GM11168 (cell line): ENCODE results near the gene PARD6B.
"Not testable (repeated sequence)": the region's sequence is repeated elsewhere in the genome, so short reads cannot be mapped to it uniquely, and the experiment has no call there.

Experiments used
- in situ Hi-C: fragments of 300-500 bp; cut with MboI; formaldehyde crosslinking; loops from one replicate; pipeline ENCODE4 v1.12.0; 2022; ENCODE audit warnings: low sequenced_read_pairs; ENCODE audit not compliant: unreplicated experiment

Gene PARD6B

DNA sequence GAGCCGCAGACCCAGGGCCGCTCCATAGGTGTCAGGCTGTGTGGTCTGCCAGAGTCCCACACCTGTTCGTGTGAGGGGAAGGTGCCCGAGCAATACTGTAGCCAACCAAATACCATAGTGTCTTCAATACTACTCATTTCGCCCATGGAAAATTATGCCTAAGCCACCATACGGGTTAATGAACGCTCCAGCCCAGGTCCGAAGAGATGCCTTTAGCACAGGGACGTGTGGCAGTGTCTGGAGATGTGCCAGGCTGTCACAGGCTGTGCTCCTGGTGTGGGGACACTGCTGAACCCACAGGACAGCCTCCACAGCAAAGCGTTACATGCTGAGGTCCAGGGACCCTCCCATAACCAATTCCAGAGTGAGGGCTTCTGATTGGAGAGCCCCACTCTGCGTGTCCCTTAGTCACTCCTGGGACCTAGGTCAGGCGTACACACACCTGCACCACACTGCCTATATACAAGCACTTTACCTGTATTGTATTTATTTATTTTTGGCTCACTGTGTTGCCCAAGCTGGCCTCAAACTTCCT is 38.2 kb downstream of the PARD6B start:
- in situ Hi-C loops, result not testable (repeated sequence)

DNA sequence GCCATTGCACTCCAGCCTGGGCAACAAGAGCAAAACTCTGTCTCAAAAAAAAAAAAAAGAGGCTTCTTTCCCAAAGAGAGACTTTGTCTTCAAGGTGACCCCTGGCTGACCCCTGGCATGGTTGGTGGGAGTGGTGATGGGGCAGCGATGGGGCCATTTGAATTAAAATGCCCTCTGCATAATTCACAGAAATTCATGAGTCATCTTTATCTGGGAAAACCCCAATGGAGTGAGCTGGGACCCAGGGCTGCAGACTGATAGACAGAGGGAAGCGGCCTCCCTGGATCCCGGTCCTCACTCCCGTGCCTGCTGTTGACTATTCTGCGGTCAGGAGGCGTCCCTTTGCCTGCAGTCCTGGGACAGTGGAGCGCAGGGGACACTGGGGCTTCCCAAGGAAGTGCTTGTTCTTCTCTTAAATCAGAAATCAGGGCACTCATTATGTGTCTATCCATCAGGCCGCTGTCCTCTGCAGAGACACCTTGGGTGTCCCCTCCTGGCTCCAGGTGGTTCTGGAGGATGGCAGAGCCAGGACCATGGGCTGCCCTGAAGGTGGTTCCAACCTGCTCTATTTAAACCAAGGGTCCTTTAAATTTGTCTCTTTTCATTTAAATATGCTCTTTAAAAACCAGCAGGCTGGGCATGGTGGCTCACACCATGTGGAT is 40.2 kb downstream of the PARD6B start:
- in situ Hi-C loops, result not testable (repeated sequence)

DNA sequence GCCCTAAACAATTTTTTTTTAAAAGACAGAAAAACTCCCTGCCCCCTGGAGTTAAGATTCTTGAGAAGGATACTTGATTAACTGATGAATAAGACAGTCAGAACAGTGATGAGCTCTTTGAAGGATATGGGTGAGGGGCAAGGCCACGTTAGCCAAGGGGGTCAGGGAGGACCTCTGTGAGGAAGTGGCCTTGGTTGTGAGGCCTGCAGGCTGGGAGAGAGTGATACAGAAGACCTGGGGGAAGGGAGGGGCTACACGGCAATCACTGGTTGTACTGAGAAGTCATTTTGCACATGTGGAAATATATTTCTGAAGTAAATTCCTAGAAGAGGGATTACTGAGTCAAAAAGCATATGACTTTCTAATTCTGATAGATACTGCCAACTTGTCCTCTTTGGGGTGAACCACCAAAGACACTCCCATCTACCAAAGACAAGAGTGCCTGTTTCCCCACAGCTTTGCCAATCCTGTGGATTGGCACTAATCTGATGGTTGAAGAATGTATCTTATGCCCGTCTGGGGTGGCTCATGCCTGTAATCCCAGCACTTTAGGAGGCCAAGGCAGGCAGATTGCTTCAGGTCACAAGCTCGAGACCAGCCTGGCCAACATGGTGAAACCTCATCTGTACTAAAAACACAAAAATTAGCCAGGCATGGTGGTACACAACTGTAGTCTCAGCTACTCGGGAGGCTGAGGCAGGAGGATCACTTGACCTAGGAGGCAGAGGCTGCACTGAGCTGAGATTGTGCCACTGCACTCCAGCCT is 41.2 kb downstream of the PARD6B start:
- in situ Hi-C loops, result no loop called here

- in situ Hi-C loops, result no loop called here
These were observed 43.1 kb downstream of the PARD6B start for GRCh38 chr20:50774515-50774914.

DNA sequence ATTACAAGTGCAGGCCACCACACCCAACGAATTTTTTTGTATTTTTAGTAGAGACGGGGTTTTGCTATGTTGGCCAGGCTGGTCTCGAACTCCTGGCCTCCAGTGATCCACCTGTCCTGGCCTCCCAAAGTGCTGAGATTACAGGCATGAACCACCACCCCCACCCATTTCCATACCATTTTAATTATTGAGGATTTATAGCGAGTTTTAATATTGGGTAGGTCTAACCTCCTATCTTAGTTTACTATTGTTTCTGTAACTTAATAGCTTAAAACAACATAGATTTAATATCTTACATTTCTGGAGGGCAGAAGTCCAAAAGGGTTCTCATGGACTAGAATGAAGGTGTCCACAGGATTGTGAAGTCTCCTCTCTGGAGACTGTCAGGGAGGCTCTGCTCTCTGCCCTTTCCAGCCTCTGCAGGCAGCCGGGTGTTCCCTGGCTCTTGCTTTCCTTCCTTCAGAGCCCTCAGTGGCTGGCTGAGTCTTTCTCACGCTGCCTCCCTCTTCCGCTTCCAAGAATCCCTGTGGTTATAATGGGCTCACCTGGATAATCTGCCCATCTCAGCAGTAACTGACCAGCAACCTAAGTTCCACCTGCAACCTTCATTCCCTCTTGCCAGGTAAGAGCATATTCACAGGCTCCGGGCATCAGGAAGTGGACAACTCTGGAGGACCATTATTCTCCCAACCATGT is 44.9 kb downstream of the PARD6B start:
- in situ Hi-C loops, result loop anchor here (25.0 kb wide), 1 partner anchor 536 kb away; no protein-coding TSS in a partner anchor

GRCh38 chr20:50777373-50777772 is 46.0 kb downstream of the PARD6B start:
- in situ Hi-C loops, result loop anchor here (25.0 kb wide), 1 partner anchor 535 kb away; no protein-coding TSS in a partner anchor

GRCh38 chr20:50778994-50779393 is 47.6 kb downstream of the PARD6B start:
- in situ Hi-C loops, result loop anchor here (25.0 kb wide), 1 partner anchor 533 kb away; no protein-coding TSS in a partner anchor

- in situ Hi-C loops, result loop anchor here (25.0 kb wide), 1 partner anchor 529 kb away; no protein-coding TSS in a partner anchor
These were observed 52.0 kb downstream of the PARD6B start for GRCh38 chr20:50783390-50783789.

- in situ Hi-C loops, result loop anchor here (25.0 kb wide), 1 partner anchor 528 kb away; no protein-coding TSS in a partner anchor
These were observed 52.5 kb downstream of the PARD6B start for GRCh38 chr20:50783903-50784302.

DNA sequence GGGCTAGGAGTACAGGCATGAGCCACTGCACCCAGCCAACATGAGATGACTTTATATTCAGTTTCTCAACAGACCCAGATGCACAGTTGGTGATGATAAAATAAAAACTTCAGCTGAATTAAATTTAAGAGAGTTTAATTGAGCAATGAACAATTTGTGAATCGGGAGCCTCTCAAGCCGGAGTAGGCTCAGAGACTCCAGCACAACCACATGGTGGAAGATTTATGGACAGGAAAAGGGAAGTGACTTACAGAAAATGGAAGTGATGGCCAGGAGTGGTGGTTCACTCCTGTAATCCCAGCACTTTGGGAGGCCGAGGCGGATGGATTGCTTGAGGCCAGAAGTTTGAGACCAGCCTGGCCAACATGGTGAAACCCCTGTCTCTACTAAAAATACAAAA is 53.1 kb downstream of the PARD6B start:
- in situ Hi-C loops, result loop anchor here (25.0 kb wide), 1 partner anchor 528 kb away; no protein-coding TSS in a partner anchor

- in situ Hi-C loops, result loop anchor here (25.0 kb wide), 1 partner anchor 526 kb away; no protein-coding TSS in a partner anchor
These were observed 55.3 kb downstream of the PARD6B start for GRCh38 chr20:50786703-50787102.

DNA sequence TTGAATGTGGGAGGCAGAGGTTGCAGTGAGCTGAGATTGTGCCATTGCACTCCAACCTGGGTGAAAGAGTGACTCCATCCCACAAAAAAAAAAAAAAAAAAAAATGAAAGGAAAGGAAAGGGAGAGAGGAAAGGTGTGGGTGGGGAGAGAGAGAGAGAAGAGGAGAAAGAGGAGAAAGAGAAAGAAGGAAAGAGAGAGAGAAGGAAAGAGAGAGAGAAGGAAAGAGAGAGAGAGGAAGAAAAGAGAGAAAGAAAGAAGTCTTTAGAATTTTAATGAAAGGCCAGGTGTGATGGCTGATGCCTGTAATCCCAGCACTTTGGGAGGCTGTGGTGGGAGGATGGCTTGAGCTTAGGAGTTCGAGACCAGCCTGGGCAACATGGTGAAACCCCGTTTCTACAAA is 55.8 kb downstream of the PARD6B start:
- in situ Hi-C loops, result loop anchor here (25.0 kb wide), 1 partner anchor 525 kb away; no protein-coding TSS in a partner anchor

DNA sequence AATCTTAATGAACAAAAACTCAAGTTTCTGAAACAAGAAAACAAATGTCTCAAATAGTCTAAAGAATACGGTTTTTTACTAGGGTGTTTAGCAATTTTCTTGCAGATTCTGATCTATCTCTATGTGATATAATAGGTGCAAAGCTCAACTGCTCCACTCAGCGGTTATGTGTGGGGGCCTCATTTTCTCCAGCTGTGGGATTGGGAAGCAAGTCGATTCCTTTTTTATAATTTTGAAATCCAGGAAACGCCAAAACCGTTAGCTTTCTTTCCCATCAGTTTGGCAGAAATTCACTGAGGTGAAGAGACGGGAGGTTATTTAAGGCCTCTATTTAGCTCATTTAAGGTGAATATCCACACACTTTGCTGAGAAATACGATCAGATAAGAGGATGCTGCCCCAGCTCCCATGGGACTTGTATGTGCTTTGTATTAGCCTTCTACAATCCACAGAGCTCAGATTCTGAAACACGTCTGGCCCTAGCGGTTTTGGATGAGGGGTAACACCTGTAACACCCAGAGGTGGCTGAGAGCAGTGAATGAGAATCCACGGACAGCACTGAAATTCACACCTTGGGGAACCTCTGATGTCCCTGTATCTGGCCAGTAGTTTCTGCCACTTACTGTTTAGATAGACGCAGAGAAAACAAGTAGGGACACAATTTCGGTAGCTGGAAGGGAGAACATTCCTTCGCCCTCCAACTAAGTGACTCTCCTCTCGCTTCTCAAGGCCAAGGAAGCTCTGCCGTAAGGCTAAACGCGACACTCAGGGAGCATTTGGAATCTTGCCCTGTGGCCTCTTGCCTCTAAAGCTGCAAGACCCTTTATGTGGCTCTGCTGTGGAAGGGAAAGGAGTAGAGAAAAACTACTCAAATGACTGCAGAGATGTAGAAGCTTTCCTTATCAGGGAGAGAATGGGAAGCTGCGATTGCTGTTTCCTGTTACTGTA is 56.9 kb downstream of the PARD6B start:
- in situ Hi-C loops, result loop anchor here (25.0 kb wide), 1 partner anchor 524 kb away; no protein-coding TSS in a partner anchor

GRCh38 chr20:50789968-50790650 is 58.7 kb downstream of the PARD6B start:
- in situ Hi-C loops, result loop anchor here (25.0 kb wide), 1 partner anchor 522 kb away; no protein-coding TSS in a partner anchor

DNA sequence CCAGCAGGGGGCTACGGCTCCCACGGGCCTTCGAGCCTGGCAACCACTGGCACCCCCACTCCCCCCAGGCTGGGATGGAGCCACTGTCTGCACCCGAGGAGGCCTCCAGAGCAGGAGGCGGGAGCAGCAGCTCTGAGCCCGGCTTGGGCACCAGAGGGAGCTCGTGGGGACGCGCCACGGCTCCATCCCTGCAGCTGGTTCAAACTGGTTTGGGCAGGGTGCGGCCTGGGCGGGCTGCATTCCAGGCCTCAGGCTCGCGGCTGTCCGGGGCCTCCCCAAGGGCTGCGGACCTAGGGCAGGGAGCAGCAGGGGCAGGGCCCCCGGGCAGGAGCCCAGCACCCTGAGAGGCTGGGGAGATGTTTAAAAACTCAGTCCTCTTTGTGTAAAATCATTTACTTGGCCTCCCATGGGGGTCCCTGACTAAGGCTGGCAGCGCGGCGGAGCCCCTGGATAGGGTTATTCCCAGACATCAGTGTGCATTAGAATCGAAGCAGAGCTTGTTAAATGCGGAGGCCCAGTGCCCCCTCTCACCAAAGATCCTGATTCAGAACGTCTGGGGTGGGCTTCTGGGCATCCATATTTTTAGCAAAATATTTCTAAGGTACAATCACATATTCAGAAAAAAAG is 59.4 kb downstream of the PARD6B start:
- in situ Hi-C loops, result loop anchor here (25.0 kb wide), 1 partner anchor 522 kb away; no protein-coding TSS in a partner anchor

- in situ Hi-C loops, result loop anchor here (25.0 kb wide), 1 partner anchor 519 kb away; no protein-coding TSS in a partner anchor
These were observed 61.6 kb downstream of the PARD6B start for GRCh38 chr20:50792708-50793574.

DNA sequence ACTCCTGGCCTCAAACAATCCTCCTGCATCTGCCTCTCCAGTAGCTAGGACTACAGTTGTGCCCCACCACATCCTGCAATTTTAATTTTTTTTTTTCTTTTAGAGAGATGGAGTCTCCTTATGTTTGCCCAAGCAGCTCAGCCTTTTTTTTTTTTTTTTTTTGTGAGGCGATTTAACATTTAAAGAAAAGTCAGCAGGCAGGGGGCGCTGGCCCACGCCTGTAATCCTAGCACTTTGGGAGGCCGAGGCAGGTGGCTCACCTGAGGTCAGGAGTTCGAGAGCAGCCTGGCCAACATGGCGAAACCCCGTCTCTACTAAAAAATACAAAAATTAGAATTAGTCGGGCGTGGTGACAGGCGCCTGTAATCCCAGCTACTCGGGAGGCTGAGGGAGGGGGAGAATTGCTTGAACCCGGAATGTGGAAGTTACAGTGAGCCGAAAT is 62.2 kb downstream of the PARD6B start:
- in situ Hi-C loops, result loop anchor here (25.0 kb wide), 1 partner anchor 519 kb away; no protein-coding TSS in a partner anchor
